D721Med (cell line): Measurements from ENCODE around the gene PHF13.
A peak's percentile ranks its signal among the peaks of the same experiment; 100 is the strongest.

ENCODE experiments used
- DNase-seq: peaks from one replicate; pipeline ENCODE4 v3.0.0; 2011; ENCODE audit warnings: low spot score; ENCODE audit not compliant: insufficient read length
- FAIRE-seq: peaks from 2 replicates; lab custom pipeline; 2011; peaks lifted over from hg19 to GRCh38; lab: Jason Lieb, UNC
- CTCF ChIP-seq: IDR thresholded peaks from 2 replicates; pipeline ENCODE4 v1.5.1; 2012; ENCODE audit warnings: mild to moderate bottlenecking, control low read depth; ENCODE audit not compliant: insufficient read depth; ENCODE audit errors: missing control alignments

Gene PHF13

DNA sequence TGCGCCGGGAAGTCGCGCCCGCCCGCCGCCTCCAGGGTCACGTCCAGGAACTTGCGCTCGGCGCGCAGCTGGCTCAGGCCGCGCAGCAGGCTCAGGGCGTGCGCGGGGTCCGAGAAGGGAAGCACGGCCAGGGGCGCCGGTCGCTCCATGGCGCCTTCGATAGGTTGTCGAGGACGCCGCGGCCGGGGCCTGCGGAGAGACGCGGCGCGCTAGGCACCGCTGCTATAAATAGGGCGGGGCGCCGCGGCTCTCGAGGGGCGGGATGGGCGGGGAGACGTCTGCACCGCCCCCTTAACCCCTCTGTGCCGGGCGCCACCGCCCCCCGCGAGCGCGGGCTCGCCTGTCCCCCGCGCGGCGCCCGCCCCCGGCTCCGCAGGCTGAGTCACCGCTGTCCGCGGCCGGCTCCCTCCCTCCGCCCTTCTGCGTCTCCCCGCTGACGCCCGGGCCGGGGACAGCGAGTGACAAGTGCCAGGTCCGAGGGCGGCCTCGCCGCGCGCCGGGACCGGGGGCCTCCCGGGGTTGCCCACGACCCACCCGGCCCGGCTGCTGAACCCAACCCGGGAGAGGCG is 10.8 kb upstream of the PHF13 start, which contains the start of gene KLHL21:
TSS of gene KLHL21 (minus strand) at position 201 of the 569 bp plus-strand sequence. CDS start at position 149, 52 bp downstream.
- DNase-seq = peak; percentile 59
- TF ChIP-seq CTCF = no peak

DNA sequence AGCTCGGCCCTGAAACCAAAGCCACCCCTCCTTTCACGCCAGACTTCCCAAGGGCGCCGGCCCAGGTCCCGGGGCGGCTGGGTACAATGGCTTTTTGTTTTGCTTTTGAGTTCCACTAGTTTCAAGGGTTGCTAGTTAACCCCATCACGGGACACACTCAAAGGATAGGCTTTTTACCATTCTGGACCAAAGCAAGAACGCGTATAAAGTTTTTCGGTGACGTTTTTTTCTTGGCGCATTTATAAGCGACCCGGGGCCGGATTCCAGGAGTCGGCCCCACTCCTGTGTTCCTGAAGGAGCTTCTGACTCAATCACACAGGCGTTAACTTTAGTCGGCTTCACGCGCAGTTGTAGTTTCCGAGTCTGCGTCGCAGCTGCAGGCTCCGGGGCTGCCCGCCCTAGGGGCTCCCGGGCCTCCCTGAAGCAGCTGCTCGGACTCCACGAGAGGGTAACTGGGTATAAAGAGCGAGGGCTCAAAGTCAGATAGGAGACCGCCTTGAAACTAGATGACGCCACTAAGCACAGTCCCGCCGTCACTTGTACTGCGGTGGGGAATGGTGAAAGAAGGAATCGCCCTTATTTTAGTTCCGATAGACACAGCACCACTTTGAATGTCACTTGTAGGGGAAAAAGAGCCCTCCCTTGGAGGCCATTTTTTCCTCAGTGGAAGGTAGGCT is 10.2 kb upstream of the PHF13 start:
- DNase-seq (no peak), FAIRE-seq (no peak)
- no peak for TF ChIP-seq CTCF

More for the DNA sequence above, 10.8 kb upstream of the PHF13 start, which contains the start of gene KLHL21:
- FAIRE-seq = no peak

DNA sequence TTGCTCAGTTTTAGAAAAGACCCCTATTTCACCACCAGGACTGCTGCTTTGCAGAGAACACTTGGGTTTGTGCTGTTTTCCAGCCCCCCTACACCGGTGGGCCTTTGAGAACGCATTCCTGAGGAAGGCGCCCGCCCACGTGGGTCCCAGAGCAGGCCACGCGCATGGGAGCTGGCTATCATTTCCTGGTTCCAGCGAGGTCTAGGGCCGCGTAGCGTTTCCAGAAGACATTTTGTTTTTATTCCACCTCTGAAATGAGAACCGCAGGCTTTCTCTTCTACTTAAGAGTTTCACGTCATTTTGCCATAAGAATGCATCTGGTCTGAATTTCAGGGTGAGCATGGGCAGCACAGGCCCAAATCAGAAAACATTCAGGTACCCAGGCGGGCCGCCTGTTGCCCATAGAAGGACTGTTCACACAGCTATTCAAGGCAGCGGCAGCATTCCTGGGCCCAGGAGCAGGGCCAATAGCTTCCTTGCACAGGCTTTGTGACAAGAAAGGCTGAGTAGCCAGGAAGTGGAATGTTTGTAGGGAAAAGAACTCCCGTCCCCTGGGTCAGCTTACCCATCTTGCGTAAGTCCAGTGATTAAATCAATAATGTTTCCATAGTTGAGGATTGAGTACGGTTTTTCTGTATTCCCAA is 9.5 kb upstream of the PHF13 start:
- DNase-seq = no peak
- FAIRE-seq = no peak
- TF ChIP-seq CTCF = no peak

- no peak for FAIRE-seq
- no peak for DNase-seq
- no peak for TF ChIP-seq CTCF
Measured at GRCh38 chr1:6612641-6613360, 730 bp upstream of the PHF13 start.

- TF ChIP-seq CTCF = no peak
- FAIRE-seq (no peak), DNase-seq (peak; percentile 50)
Measured at GRCh38 chr1:6614019-6614928, 743 bp downstream of the PHF13 start.

- DNase-seq (no peak), FAIRE-seq (no peak)
- no peak for TF ChIP-seq CTCF
Measured at GRCh38 chr1:6614929-6615785, 1.6 kb downstream of the PHF13 start.
